ENCODE measurements around the gene C2.
"Not testable (repeated sequence)": the region's sequence is repeated elsewhere in the genome, so short reads cannot be mapped to it uniquely, and the experiment has no call there.

C2 gene

GRCh38 chr6:31979238-31979898 is 51.9 kb downstream of the C2 start:
- no peak for DNase-seq

- not testable (repeated sequence) for DNase-seq
These were observed 52.8 kb downstream of the C2 start for GRCh38 chr6:31980195-31980876.

GRCh38 chr6:31980998-31981397 is 53.5 kb downstream of the C2 start:
- DNase-seq: not testable (repeated sequence)

- DNase-seq: not testable (repeated sequence)
These were observed 54.2 kb downstream of the C2 start, which contains the start of gene C4A for GRCh38 chr6:31981744-31982143. Gene C4A (plus strand): TSS chr6:31982057. CDS start chr6:31982108, 51 bp downstream.

- DNase-seq: not testable (repeated sequence)
These were observed 61.8 kb downstream of the C2 start for GRCh38 chr6:31989363-31989762.

- not testable (repeated sequence) for DNase-seq
These were observed 66.9 kb downstream of the C2 start for GRCh38 chr6:31994421-31994820.
